Esophagus squamous epithelium (tissue), 4 donors: Measurements from ENCODE around the gene FAM222B.

Experiments used
- POLR2A ChIP-seq, 4 donors: fragments of 450-650 bp; IDR thresholded peaks; one replicate each; pipeline ENCODE4 v1.6.1; 2017; ENCODE audit warnings: antibody characterized with exemption in 4 of 4, mild to moderate bottlenecking in 4 of 4, moderate library complexity in 3 of 4
- TF ChIP-seq, protein P1 (sequence below), 6 experiments: fragments of 450-650 bp in 4 of 6; fragments of 200-600 bp in 2 of 6; sonication (generic) in 2 of 6; IDR thresholded peaks; one replicate each; pipeline ENCODE4 v1.5.1; 2016 to 2019; ENCODE audit warnings: antibody characterized with exemption in 6 of 6, mild to moderate bottlenecking in 4 of 6, moderate library complexity in 4 of 6

DNA sequence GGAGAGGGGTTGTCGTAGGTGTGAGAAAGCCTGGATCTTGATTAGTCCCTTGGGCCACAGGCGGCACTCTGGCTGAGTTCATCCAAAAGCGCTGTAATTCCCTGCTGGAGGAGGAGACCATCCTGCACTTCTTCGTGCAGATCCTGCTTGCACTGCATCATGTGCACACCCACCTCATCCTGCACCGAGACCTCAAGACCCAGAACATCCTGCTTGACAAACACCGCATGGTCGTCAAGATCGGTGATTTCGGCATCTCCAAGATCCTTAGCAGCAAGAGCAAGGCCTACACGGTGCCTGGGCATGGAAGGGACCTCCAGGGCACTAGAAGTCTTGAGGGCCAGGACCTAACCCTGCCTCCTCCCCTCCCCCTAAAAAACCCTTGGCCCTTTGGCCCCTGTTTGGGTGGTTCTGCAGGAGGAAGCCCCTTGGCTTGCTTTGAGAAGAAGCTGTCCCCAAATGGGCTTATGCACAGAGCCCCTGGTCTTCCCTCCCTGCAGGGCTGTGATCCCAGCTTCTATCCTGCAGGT, 107.8 kb downstream of the FAM222B start:
- TF ChIP-seq, protein P1, sequence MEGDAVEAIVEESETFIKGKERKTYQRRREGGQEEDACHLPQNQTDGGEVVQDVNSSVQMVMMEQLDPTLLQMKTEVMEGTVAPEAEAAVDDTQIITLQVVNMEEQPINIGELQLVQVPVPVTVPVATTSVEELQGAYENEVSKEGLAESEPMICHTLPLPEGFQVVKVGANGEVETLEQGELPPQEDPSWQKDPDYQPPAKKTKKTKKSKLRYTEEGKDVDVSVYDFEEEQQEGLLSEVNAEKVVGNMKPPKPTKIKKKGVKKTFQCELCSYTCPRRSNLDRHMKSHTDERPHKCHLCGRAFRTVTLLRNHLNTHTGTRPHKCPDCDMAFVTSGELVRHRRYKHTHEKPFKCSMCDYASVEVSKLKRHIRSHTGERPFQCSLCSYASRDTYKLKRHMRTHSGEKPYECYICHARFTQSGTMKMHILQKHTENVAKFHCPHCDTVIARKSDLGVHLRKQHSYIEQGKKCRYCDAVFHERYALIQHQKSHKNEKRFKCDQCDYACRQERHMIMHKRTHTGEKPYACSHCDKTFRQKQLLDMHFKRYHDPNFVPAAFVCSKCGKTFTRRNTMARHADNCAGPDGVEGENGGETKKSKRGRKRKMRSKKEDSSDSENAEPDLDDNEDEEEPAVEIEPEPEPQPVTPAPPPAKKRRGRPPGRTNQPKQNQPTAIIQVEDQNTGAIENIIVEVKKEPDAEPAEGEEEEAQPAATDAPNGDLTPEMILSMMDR (IDR thresholded peaks at IDR 0.05): no peak
- no peak for TF ChIP-seq POLR2A (IDR thresholded peaks at IDR 0.05)
